Vagina (tissue), 2 donors: ENCODE measurements around the gene ZNF436. TPM values are rescaled to one million over a fixed set of nuclear protein-coding genes. Genes with fewer than 3 reads are reported as not detected.

ENCODE experiments used
- DNase-seq, 2 donors: peaks; one replicate each; pipeline ENCODE4 v3.0.0-alpha.2; 2017; ENCODE audit errors: extremely low spot score in 2 of 2
- H3K27ac ChIP-seq: fragments of 200-600 bp; sonication (generic); one replicate; pipeline ENCODE4 v1.5.1; 2019
- H3K27me3 ChIP-seq: fragments of 200-600 bp; sonication (generic); one replicate; pipeline ENCODE4 v1.5.1; 2019
- H3K36me3 ChIP-seq, 2 donors: fragments of 200-600 bp; sonication (generic); one replicate each; pipeline ENCODE4 v1.5.1; 2017 to 2019
- H3K4me1 ChIP-seq: fragments of 200-600 bp; sonication (generic); one replicate; pipeline ENCODE4 v1.5.1; 2019
- H3K4me3 ChIP-seq, 2 donors: fragments of 200-600 bp; sonication (generic); 1 replicate in 1 of 2; 2 replicates in 1 of 2; pipeline ENCODE4 v1.5.1; 2016 to 2019
- H3K9me3 ChIP-seq: fragments of 200-600 bp; sonication (generic); one replicate; pipeline ENCODE4 v1.5.1; 2019
- CTCF ChIP-seq, 3 experiments: fragments of 450-650 bp in 2 of 3; fragments of 200-600 bp in 1 of 3; sonication (generic) in 1 of 3; IDR thresholded peaks; one replicate each; pipeline ENCODE4 v1.5.1; 2017 to 2019; ENCODE audit warnings: antibody characterized with exemption in 3 of 3, mild to moderate bottlenecking in 2 of 3, moderate library complexity in 2 of 3
- POLR2A ChIP-seq, 2 donors: fragments of 450-650 bp; IDR thresholded peaks; one replicate each; pipeline ENCODE4 v1.6.1; 2017; ENCODE audit warnings: antibody characterized with exemption in 2 of 2, mild to moderate bottlenecking in 2 of 2, moderate library complexity in 2 of 2
- POLR2AphosphoS5 ChIP-seq, 2 donors: sonication (generic); formaldehyde crosslinking; IDR thresholded peaks; one replicate each; pipeline ENCODE4 v1.9.0; 2017; ENCODE audit warnings: antibody characterized with exemption in 2 of 2, mild to moderate bottlenecking in 2 of 2, low read depth in 1 of 2; ENCODE audit not compliant: insufficient read depth in 1 of 2
- intact Hi-C: fragments of 100-400 bp; cut with DNase I; formaldehyde crosslinking; loops from one replicate; pipeline ENCODE4 v1.15.1; 2023
- total RNA-seq: library from RNA; depleted of rRNA; stranded (reverse); fragments of >200 nt; gene quantifications from one replicate; pipeline ENCODE4 v1.2.3, GENCODE V29; 2016

Gene ZNF436
- total RNA-seq, 1 donor from 2014 or later: 20.9 TPM

DNA sequence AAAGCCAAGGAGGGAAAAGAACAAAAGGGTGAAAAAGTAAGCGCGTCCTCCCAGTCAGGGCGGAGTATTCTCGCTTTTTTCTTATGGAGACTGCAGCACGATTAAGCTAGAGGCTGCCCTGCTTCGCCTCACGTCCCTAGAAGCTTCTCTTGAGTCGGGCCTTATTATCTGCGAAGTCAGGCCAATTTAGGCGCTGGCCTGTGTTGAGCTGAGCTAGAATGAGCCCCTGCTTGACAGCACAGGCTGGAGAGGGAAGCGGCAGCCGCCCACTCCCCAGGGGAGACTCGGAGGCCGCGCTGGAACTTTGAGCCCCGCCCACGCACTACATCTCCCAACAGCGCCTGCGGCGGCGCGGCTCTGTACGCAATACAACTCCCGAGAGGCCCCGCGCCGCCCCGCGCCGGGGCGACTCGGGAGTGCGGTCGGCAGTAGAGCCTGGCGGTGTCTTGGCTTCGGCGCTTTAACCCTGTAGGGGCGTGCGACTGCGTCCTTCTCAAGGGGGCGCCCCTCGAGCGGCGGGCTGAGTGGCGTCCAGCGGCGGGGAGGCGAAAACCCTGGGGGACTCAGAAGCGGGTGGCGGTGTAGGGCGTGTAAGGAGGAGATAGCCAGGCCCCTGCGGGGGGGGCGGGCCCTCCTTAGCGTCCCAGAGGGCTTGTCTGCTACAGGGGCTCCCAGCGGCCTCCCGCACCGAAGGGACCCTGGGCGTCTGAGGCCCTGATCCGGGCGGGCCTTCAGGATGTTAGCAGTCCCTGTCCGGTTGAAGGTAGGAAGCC is 888 bp downstream of the ZNF436 start:
- DNase-seq: no peak
- peak overlapping the region; percentile 98 for H3K27ac ChIP-seq
- TF ChIP-seq POLR2A (IDR thresholded peaks at IDR 0.05) (peak in 1 of 2 donors; percentile 97), POLR2AphosphoS5 (IDR thresholded peaks at IDR 0.05; ENCODE audit: insufficient read depth in 1 of 2, low read depth in 1 of 2) (peak; percentile 58 to 99), CTCF (IDR thresholded peaks at IDR 0.05) (peak in 1 of 3 experiments; percentile 22)
- H3K4me3 ChIP-seq: peak overlapping the region; percentile 74 to 78
- H3K9me3 ChIP-seq: no peaks in the 10 kb centered on the region
- H3K36me3 ChIP-seq: peaks cover 0 to 25% of the 10 kb centered on the region in 2 donors
- H3K27me3 ChIP-seq: no peaks in the 10 kb centered on the region
- intact Hi-C loops: no loop called here
- peaks cover 57% of the 10 kb centered on the region for H3K4me1 ChIP-seq

DNA sequence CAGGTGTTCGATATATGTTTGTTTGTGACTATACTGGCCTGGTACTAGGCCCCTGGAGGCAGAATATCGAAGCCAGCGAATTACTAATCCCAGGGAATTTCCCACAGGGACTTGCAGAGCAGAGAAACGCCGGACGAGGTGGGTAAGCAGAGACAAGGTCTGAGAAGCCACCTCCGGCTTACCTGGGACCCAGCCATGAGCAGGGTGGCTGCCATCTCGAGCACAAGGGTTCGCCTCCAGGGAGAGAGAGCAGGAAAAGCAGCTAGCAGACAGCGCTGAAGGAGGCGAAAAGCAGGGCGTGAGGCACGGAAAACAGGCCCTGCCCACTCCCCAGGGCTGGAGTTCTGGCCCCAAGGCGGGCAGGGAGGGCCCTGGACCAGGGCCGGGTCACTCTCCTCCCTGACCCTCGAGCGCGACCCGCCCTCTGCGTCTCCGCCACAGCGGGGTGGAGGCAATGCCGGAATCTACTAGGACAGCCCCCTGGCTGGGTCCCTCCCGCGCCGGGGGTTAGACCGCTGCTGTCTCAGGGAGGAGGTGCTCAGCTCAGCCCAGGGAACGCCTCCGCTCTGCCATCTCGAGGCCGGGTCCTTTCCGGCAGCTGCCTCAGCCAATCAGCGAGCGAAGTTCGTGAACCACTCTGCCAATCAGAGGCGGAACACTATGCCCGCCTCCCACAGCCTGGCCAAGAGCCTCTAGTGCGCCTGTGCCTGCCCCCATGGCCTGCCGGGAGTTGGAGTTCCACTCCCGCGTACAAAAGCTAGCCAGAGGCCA is 1.7 kb downstream of the ZNF436 start:
- H3K4me3 ChIP-seq: peak overlapping the region; percentile 74 to 78
- H3K27ac ChIP-seq: peak overlapping the region; percentile 98
- peaks cover under 1 to 33% of the 10 kb centered on the region in 2 donors for H3K36me3 ChIP-seq
- peak in 1 of 2 donors; percentile 78 for TF ChIP-seq POLR2A (IDR thresholded peaks at IDR 0.05)
- TF ChIP-seq POLR2AphosphoS5 (IDR thresholded peaks at IDR 0.05; ENCODE audit: insufficient read depth in 1 of 2, low read depth in 1 of 2): peak; percentile 62 to 95
- TF ChIP-seq CTCF (IDR thresholded peaks at IDR 0.05): no peak
- DNase-seq: peak; percentile 98 to 100
- H3K27me3 ChIP-seq: no peaks in the 10 kb centered on the region
- intact Hi-C loops: no loop called here
- peaks cover 57% of the 10 kb centered on the region for H3K4me1 ChIP-seq
- peaks cover 1% of the 10 kb centered on the region for H3K9me3 ChIP-seq

DNA sequence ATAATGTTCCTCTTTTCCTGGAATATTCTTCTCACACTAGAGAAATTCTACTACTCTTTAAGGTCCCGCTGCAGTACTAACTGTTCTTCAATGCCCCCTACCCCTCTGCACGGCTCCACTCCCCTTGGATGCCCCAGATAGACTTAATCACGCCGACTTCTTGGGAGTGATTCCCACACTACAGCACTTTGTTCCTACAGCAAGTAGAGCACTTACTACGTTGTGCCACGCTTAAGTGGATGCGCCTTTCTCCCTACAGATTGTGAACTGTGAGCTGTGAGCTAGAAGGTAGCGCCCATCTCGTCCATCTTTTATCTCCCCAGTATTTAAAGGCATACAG is 2.2 kb downstream of the ZNF436 start:
- intact Hi-C loops: no loop called here
- peaks cover 7% of the 10 kb centered on the region for H3K9me3 ChIP-seq

GRCh38 chr1:23366598-23366997 is 3.0 kb downstream of the ZNF436 start:
- peak overlapping the region in 1 of 2 donors; percentile 74 for H3K4me3 ChIP-seq
- peak overlapping the region; percentile 23 for H3K27ac ChIP-seq
- H3K27me3 ChIP-seq: no peaks in the 10 kb centered on the region
- DNase-seq: no peak
- no peak for TF ChIP-seq CTCF (IDR thresholded peaks at IDR 0.05)
- peak in 1 of 2 donors; percentile 51 for TF ChIP-seq POLR2AphosphoS5 (IDR thresholded peaks at IDR 0.05; ENCODE audit: insufficient read depth in 1 of 2, low read depth in 1 of 2)
- H3K9me3 ChIP-seq: peaks cover 14% of the 10 kb centered on the region
- peaks cover 47% of the 10 kb centered on the region for H3K4me1 ChIP-seq
- intact Hi-C loops: no loop called here
- peaks cover 11 to 47% of the 10 kb centered on the region in 2 donors for H3K36me3 ChIP-seq

More for the DNA sequence above, 2.2 kb downstream of the ZNF436 start:
- peaks cover 55% of the 10 kb centered on the region for H3K4me1 ChIP-seq
- DNase-seq: no peak
- H3K36me3 ChIP-seq: peaks cover 6 to 39% of the 10 kb centered on the region in 2 donors
- peak overlapping the region; percentile 74 to 78 for H3K4me3 ChIP-seq
- peak overlapping the region; percentile 98 for H3K27ac ChIP-seq
- no peaks in the 10 kb centered on the region for H3K27me3 ChIP-seq
- TF ChIP-seq POLR2A (IDR thresholded peaks at IDR 0.05) (no peak), CTCF (IDR thresholded peaks at IDR 0.05) (no peak)
